Activated naive CD4-positive, alpha-beta T cell treated with anti-CD3 and anti-CD28 coated beads for 36 hours (primary cell): ENCODE results near the gene BDH2. TPM values are rescaled to one million over a fixed set of nuclear protein-coding genes. Genes with fewer than 3 reads are reported as not detected.
A peak's percentile ranks its signal among the peaks of the same experiment; 100 is the strongest.

Experiments
- CTCF ChIA-PET: fragments of 350-600 bp; sonication (Branson Sonifier 250); formaldehyde crosslinking; loops from one replicate; lab custom pipeline; 2021; ENCODE audit warnings: antibody characterized with exemption; lab: Charles Lee
- DNase-seq: peaks from one replicate; pipeline ENCODE4 v3.0.0-alpha.2; 2020
- H3K27ac Mint-ChIP-seq: one replicate; pipeline ENCODE4 v1.8.0; 2021; ENCODE audit warnings: mild to moderate bottlenecking, mixed read lengths
- H3K27me3 Mint-ChIP-seq: one replicate; pipeline ENCODE4 v1.8.0; 2021; ENCODE audit warnings: low read depth, mixed read lengths
- H3K36me3 Mint-ChIP-seq: one replicate; pipeline ENCODE4 v1.8.0; 2021; ENCODE audit warnings: low read depth, mixed read lengths
- H3K4me1 Mint-ChIP-seq: one replicate; pipeline ENCODE4 v1.8.0; 2021; ENCODE audit warnings: low read depth, mixed read lengths
- H3K4me3 Mint-ChIP-seq: one replicate; pipeline ENCODE4 v1.8.0; 2021; ENCODE audit warnings: mild to moderate bottlenecking, moderate library complexity, mixed read lengths
- H3K9me3 Mint-ChIP-seq: one replicate; pipeline ENCODE4 v1.8.0; 2021; ENCODE audit warnings: mixed read lengths
- intact Hi-C: fragments of 100-400 bp; cut with micrococcal nuclease; formaldehyde crosslinking; loops from one replicate; pipeline ENCODE4 v1.15.1; 2023
- total RNA-seq, 2 experiments: library from RNA; stranded (reverse); gene quantifications; one replicate each; pipeline ENCODE4 v1.2.3, GENCODE V29; 2021

Gene BDH2
- total RNA-seq, 2 experiments from 2014 or later, result 16.2 to 20.4 TPM

- intact Hi-C loops, result loop anchor here (5.0 kb wide), 1 partner anchor 832 kb away; no protein-coding TSS in a partner anchor
- CTCF ChIA-PET, result interaction anchor here (0.7 to 4.0 kb wide), 8 partner anchors 9 to 467 kb away, joined by 3 to 27 read pairs (median 4); no protein-coding TSS in a partner anchor
- H3K4me1 Mint-ChIP-seq, result peaks cover 26% of the 10 kb centered on the region
- H3K4me3 Mint-ChIP-seq, result no peak overlapping the region
- H3K9me3 Mint-ChIP-seq, result no peaks in the 10 kb centered on the region
- H3K27ac Mint-ChIP-seq, result no peak overlapping the region
- DNase-seq, result no peak
- no peaks in the 10 kb centered on the region for H3K27me3 Mint-ChIP-seq
- H3K36me3 Mint-ChIP-seq, result no peaks in the 10 kb centered on the region
Observed at GRCh38 chr4:103100691-103101090, 1.1 kb upstream of the BDH2 start.

- Mint-ChIP-seq H3K27ac (peak overlapping the region; percentile 81), H3K4me1 (peaks cover 26% of the 10 kb centered on the region), H3K9me3 (no peaks in the 10 kb centered on the region), H3K27me3 (no peaks in the 10 kb centered on the region), H3K36me3 (no peaks in the 10 kb centered on the region), H3K4me3 (peak overlapping the region; percentile 79)
- CTCF ChIA-PET, result interaction anchor here (0.6 to 4.0 kb wide), 15 partner anchors 7 to 754 kb away, joined by 3 to 27 read pairs (median 4); partner anchors contain the start of gene SLC39A8
- intact Hi-C loops, result loop anchor here (1.0 to 2.0 kb wide), 11 partner anchors 23 to 842 kb away; partner anchors contain the start of genes MANBA, SLC39A8, SLC9B1 and SLC9B2
- DNase-seq, result no peak
Observed at GRCh38 chr4:103098756-103099440, 736 bp downstream of the BDH2 start.

GRCh38 chr4:103098341-103098740, 1.3 kb downstream of the BDH2 start:
- intact Hi-C loops, result loop anchor here (2.0 kb wide), 1 partner anchor 650 kb away; no protein-coding TSS in a partner anchor
- peaks cover 26% of the 10 kb centered on the region for H3K4me1 Mint-ChIP-seq
- no peaks in the 10 kb centered on the region for H3K9me3 Mint-ChIP-seq
- DNase-seq, result no peak
- no peaks in the 10 kb centered on the region for H3K27me3 Mint-ChIP-seq
- no peak overlapping the region for H3K4me3 Mint-ChIP-seq
- CTCF ChIA-PET, result interaction anchor here (0.9 to 2.1 kb wide), 2 partner anchors 10 to 99 kb away, joined by 3 to 11 read pairs; no protein-coding TSS in a partner anchor
- H3K27ac Mint-ChIP-seq, result no peak overlapping the region
- no peaks in the 10 kb centered on the region for H3K36me3 Mint-ChIP-seq

GRCh38 chr4:103097112-103097511, 2.5 kb downstream of the BDH2 start:
- no peak overlapping the region for H3K4me3 Mint-ChIP-seq
- intact Hi-C loops, result no loop called here
- H3K27ac Mint-ChIP-seq, result no peak overlapping the region
- DNase-seq, result no peak
- no peaks in the 10 kb centered on the region for H3K27me3 Mint-ChIP-seq
- H3K36me3 Mint-ChIP-seq, result peaks cover 3% of the 10 kb centered on the region
- H3K9me3 Mint-ChIP-seq, result no peaks in the 10 kb centered on the region
- H3K4me1 Mint-ChIP-seq, result peaks cover 31% of the 10 kb centered on the region
- CTCF ChIA-PET, result no interaction called here

GRCh38 chr4:103095080-103095479, 4.6 kb downstream of the BDH2 start:
- no peak overlapping the region for H3K27ac Mint-ChIP-seq
- H3K4me3 Mint-ChIP-seq, result no peak overlapping the region
- CTCF ChIA-PET, result interaction anchor here (0.5 to 3.3 kb wide), 5 partner anchors 49 to 475 kb away, joined by 3 to 15 read pairs (median 3); no protein-coding TSS in a partner anchor
- intact Hi-C loops, result no loop called here
- no peaks in the 10 kb centered on the region for H3K9me3 Mint-ChIP-seq
- H3K27me3 Mint-ChIP-seq, result no peaks in the 10 kb centered on the region
- H3K36me3 Mint-ChIP-seq, result peaks cover 6% of the 10 kb centered on the region
- H3K4me1 Mint-ChIP-seq, result peaks cover 37% of the 10 kb centered on the region
- DNase-seq, result no peak

GRCh38 chr4:103092245-103092644, 7.4 kb downstream of the BDH2 start:
- Mint-ChIP-seq H3K36me3 (peaks cover 7% of the 10 kb centered on the region), H3K4me3 (no peak overlapping the region), H3K9me3 (no peaks in the 10 kb centered on the region), H3K27ac (no peak overlapping the region), H3K4me1 (peaks cover 16% of the 10 kb centered on the region), H3K27me3 (no peaks in the 10 kb centered on the region)
- CTCF ChIA-PET, result interaction anchor here (0.5 to 5.9 kb wide), 27 partner anchors 8 to 1211 kb away, joined by 3 to 69 read pairs (median 6); partner anchors contain the start of genes BDH2 and SLC9B2
- intact Hi-C loops, result loop anchor here (1.0 kb wide), 1 partner anchor 73 kb away; the partner anchor contains the start of gene SLC9B1
- no peak for DNase-seq

GRCh38 chr4:103091601-103092223, 7.9 kb downstream of the BDH2 start:
- peaks cover 11% of the 10 kb centered on the region for H3K4me1 Mint-ChIP-seq
- no peak overlapping the region for H3K4me3 Mint-ChIP-seq
- peak; percentile 62 for DNase-seq
- CTCF ChIA-PET, result interaction anchor here (0.5 to 5.9 kb wide), 37 partner anchors 8 to 1212 kb away, joined by 3 to 69 read pairs (median 5); partner anchors contain the start of genes BDH2 and SLC9B2
- no peaks in the 10 kb centered on the region for H3K27me3 Mint-ChIP-seq
- peaks cover 13% of the 10 kb centered on the region for H3K36me3 Mint-ChIP-seq
- no peaks in the 10 kb centered on the region for H3K9me3 Mint-ChIP-seq
- H3K27ac Mint-ChIP-seq, result no peak overlapping the region
- intact Hi-C loops, result loop anchor here (1.0 to 2.0 kb wide), 7 partner anchors 45 to 835 kb away; partner anchors contain the start of gene SLC9B1

GRCh38 chr4:103089481-103089880, 10.2 kb downstream of the BDH2 start:
- H3K4me3 Mint-ChIP-seq, result no peak overlapping the region
- no peak overlapping the region for H3K27ac Mint-ChIP-seq
- no peaks in the 10 kb centered on the region for H3K27me3 Mint-ChIP-seq
- peaks cover 14% of the 10 kb centered on the region for H3K36me3 Mint-ChIP-seq
- intact Hi-C loops, result no loop called here
- CTCF ChIA-PET, result interaction anchor here (0.6 to 5.9 kb wide), 6 partner anchors 8 to 65 kb away, joined by 3 to 69 read pairs (median 7); partner anchors contain the start of gene BDH2
- H3K4me1 Mint-ChIP-seq, result peaks cover 10% of the 10 kb centered on the region
- H3K9me3 Mint-ChIP-seq, result no peaks in the 10 kb centered on the region
- no peak for DNase-seq

GRCh38 chr4:103086551-103086950, 13.1 kb downstream of the BDH2 start:
- Mint-ChIP-seq H3K4me1 (peaks cover 1% of the 10 kb centered on the region), H3K36me3 (peaks cover 11% of the 10 kb centered on the region), H3K27ac (no peak overlapping the region), H3K9me3 (no peaks in the 10 kb centered on the region), H3K27me3 (no peaks in the 10 kb centered on the region), H3K4me3 (no peak overlapping the region)
- no peak for DNase-seq
- CTCF ChIA-PET, result no interaction called here
- intact Hi-C loops, result no loop called here

GRCh38 chr4:103085555-103086196, 14.0 kb downstream of the BDH2 start:
- CTCF ChIA-PET, result no interaction called here
- intact Hi-C loops, result no loop called here

GRCh38 chr4:103079621-103080020, 20.0 kb downstream of the BDH2 start:
- Mint-ChIP-seq H3K27me3 (no peaks in the 10 kb centered on the region), H3K36me3 (peaks cover 10% of the 10 kb centered on the region), H3K9me3 (no peaks in the 10 kb centered on the region), H3K4me3 (no peak overlapping the region), H3K27ac (no peak overlapping the region), H3K4me1 (peaks cover 30% of the 10 kb centered on the region)
- intact Hi-C loops, result loop anchor here (5.0 kb wide), 2 partner anchors 452 to 647 kb away; no protein-coding TSS in a partner anchor
- DNase-seq, result no peak
- CTCF ChIA-PET, result interaction anchor here (0.6 to 5.9 kb wide), 4 partner anchors 12 to 217 kb away, joined by 3 to 46 read pairs (median 6); partner anchors contain the start of gene BDH2

More at GRCh38 chr4:103085555-103086196, 14.0 kb downstream of the BDH2 start:
- no peak for DNase-seq
- Mint-ChIP-seq H3K27ac (no peak overlapping the region), H3K9me3 (no peaks in the 10 kb centered on the region), H3K27me3 (no peaks in the 10 kb centered on the region), H3K4me3 (no peak overlapping the region), H3K36me3 (peaks cover 10% of the 10 kb centered on the region), H3K4me1 (no peaks in the 10 kb centered on the region)
